ENCODE measurements around the gene PHF12.

- TF ChIP-seq, protein P1, sequence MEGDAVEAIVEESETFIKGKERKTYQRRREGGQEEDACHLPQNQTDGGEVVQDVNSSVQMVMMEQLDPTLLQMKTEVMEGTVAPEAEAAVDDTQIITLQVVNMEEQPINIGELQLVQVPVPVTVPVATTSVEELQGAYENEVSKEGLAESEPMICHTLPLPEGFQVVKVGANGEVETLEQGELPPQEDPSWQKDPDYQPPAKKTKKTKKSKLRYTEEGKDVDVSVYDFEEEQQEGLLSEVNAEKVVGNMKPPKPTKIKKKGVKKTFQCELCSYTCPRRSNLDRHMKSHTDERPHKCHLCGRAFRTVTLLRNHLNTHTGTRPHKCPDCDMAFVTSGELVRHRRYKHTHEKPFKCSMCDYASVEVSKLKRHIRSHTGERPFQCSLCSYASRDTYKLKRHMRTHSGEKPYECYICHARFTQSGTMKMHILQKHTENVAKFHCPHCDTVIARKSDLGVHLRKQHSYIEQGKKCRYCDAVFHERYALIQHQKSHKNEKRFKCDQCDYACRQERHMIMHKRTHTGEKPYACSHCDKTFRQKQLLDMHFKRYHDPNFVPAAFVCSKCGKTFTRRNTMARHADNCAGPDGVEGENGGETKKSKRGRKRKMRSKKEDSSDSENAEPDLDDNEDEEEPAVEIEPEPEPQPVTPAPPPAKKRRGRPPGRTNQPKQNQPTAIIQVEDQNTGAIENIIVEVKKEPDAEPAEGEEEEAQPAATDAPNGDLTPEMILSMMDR (IDR thresholded peaks at IDR 0.05): no peak
- no peak for TF ChIP-seq POLR2A (IDR thresholded peaks at IDR 0.05)
Measured at GRCh38 chr17:28892024-28892423, 59.3 kb downstream of the PHF12 start.
